OCI-LY1 (cell line): ENCODE data around the gene TESK2.
"Not testable (repeated sequence)": the region's sequence is repeated elsewhere in the genome, so short reads cannot be mapped to it uniquely, and the experiment has no call there.

Experiments used
- EZH2 ChIP-seq: fragments of 200-600 bp; sonication (generic), shearing (Covaris generic); IDR thresholded peaks from 2 replicates; pipeline ENCODE4 v1.8.0; 2017; ENCODE audit warnings: borderline replicate concordance, mixed run types, mild to moderate bottlenecking, antibody characterized with exemption, low read length, moderate library complexity, mixed read lengths
- TF ChIP-seq, protein P1 (sequence below): fragments of 200-600 bp; sonication (generic), shearing (Covaris generic); IDR thresholded peaks from 2 replicates; pipeline ENCODE4 v1.5.1; 2017; ENCODE audit warnings: mild to moderate bottlenecking, antibody characterized with exemption, low read length, moderate library complexity, mixed read lengths

GRCh38 chr1:45384213-45384612 lies 106.8 kb downstream of the TESK2 start:
- TF ChIP-seq, protein P1, sequence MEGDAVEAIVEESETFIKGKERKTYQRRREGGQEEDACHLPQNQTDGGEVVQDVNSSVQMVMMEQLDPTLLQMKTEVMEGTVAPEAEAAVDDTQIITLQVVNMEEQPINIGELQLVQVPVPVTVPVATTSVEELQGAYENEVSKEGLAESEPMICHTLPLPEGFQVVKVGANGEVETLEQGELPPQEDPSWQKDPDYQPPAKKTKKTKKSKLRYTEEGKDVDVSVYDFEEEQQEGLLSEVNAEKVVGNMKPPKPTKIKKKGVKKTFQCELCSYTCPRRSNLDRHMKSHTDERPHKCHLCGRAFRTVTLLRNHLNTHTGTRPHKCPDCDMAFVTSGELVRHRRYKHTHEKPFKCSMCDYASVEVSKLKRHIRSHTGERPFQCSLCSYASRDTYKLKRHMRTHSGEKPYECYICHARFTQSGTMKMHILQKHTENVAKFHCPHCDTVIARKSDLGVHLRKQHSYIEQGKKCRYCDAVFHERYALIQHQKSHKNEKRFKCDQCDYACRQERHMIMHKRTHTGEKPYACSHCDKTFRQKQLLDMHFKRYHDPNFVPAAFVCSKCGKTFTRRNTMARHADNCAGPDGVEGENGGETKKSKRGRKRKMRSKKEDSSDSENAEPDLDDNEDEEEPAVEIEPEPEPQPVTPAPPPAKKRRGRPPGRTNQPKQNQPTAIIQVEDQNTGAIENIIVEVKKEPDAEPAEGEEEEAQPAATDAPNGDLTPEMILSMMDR = not testable (repeated sequence)
- not testable (repeated sequence) for TF ChIP-seq EZH2
